GM19025 (cell line): Measurements from ENCODE around the gene PLEKHG5.

ENCODE experiments used
- ATAC-seq: cut with Tn5 transposase; IDR thresholded peaks from one replicate; pipeline ENCODE4 v1.9.1; 2021; ENCODE audit warnings: mild to moderate bottlenecking, low read depth, moderate library complexity; ENCODE audit not compliant: unreplicated experiment

The PLEKHG5 gene

DNA sequence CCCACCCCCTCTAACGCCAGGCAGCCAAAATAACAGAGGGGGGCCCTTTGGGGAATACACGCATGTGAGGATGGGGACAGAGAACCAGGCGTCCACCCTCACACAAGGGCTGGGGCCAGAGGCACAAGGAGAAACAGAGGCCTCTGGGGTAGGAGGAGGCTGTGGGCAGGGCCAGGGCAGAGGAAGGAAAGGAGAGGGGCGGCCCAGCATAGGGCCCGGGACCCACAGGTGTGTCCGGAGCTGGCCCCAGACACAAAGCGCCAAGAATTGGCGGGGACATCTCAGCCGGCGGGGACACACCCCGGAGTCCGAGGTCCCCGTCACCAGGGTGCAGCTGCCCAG lies 6.7 kb downstream of the PLEKHG5 start:
- no peak for ATAC-seq

DNA sequence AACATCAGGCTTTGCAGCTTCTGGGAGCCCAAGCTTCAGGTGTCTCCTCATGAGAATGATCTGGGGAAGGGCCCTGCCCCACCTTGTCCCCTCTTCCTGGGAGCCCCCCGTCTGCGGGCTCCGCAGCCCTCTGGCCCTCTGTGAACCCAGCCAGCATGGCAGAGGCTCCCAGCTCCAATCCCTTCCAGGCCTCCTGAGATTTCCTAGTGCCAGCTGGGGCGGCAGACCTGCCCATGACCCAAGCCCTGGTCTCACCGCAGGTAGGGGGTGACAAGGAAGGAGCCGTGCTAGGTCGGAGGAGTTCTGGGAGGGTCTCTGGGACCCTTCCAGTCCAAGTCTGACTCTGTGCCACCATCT lies 7.7 kb downstream of the PLEKHG5 start:
- no peak for ATAC-seq

DNA sequence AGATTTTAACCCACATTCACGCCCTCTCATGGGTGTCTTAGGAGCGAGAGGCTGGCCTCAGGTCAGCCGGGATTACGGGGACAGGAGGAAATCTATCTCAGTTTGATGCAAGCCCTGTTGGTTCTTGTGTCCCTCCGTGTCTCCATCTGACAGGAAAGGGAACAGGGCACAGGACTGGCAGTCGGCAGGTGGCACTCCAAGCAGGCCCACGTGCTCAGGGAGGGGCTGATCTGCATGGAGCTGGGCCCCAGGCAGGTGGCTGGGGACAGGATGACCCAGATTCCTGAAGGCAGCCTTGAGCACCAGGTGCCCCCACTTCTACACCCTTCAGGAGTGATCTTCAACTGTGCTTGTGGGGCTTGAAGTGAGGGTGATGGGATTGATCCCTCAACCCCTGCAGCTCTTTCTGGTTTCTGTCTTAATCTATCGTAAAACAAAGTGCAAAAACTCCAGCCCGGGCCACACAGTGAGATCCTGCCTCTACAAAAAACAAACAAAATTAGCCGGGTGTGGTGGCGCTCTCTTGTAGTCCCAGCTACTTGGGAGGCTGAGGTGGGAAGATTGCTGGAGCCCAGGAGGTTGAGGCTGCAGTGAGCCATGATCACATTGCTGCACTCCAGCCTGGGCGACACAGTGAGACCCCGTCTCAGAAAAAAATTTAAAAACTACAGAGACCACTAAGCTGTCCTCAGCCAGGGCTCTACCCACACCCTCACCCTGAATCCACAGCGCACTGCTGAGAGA lies 8.3 kb downstream of the PLEKHG5 start:
- ATAC-seq, result no peak

DNA sequence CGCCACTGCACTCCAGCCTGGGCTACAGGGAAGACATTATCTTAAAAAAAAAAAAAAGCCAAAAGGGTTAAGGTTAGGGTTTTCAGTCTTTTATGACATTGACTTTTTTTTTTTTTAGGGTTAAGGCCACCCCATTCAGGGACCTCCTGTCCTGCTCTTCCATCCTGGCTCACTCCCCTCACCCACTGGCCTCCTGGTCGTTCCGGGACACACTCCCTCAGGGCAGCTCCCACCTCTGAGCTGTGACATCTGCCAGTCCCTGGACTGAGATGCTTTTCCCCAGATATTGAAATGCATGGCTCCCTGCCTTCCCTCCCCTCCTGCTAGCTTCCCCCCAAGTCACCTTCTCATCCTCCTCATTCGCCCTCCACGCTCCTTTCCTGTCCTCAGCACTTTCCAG lies 9.6 kb downstream of the PLEKHG5 start:
- no peak for ATAC-seq

DNA sequence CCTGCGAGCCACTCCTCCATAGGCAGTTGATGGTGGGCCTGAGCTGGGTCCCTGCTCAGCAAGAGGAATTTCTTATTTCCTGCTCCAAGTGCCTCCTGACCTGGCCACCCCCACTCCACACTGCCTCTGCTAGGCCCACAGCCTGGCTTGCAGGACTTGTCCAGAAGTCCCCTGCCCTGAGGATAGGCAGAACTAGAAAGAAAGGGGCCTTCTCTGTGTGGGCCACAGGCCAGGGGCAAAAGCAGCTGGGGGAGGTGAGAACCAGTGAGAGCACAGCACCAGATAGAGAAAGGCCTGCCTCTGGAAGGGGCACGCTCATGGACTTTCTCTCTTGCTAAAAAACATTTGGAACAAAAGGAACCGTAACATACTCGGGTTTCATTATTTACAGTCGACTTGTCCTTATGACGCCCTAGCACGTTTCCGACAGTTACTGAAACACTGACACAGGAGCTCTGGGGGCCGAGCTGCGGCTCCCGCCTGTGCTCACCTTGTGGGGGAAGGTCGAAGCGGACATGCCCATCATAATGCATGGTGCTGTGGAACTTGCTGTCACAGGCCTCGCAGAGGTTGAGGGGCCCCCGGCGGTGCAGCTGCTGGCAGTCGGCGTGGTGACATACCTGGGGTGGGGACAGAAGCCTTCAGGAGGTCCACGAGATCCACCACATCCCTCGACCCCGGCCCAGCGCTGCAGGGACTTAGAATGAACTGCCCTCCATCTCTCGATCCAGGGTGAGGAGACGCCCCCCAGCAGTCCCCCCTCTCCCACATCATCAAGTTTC lies 14.2 kb downstream of the PLEKHG5 start:
- no peak for ATAC-seq

DNA sequence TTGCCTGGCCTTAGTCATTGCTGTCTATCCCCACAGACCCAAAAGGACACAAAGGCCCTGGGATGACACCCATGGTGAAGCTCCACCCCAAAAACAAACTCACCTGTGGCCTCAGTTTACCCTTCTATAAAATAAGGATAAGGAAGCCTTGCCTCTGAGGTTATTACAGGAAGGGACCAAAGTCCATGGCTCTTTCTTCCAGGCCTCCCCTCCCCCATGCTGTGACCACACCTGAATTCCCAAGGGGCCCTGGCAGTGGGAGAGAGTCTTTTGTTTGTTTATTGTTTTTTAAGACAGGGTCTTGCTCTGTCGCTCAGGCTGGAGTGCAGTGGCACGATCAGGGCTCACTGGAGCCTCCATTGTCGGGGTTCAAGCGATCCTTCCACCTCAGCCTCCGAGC lies 15.0 kb downstream of the PLEKHG5 start:
- no peak for ATAC-seq

DNA sequence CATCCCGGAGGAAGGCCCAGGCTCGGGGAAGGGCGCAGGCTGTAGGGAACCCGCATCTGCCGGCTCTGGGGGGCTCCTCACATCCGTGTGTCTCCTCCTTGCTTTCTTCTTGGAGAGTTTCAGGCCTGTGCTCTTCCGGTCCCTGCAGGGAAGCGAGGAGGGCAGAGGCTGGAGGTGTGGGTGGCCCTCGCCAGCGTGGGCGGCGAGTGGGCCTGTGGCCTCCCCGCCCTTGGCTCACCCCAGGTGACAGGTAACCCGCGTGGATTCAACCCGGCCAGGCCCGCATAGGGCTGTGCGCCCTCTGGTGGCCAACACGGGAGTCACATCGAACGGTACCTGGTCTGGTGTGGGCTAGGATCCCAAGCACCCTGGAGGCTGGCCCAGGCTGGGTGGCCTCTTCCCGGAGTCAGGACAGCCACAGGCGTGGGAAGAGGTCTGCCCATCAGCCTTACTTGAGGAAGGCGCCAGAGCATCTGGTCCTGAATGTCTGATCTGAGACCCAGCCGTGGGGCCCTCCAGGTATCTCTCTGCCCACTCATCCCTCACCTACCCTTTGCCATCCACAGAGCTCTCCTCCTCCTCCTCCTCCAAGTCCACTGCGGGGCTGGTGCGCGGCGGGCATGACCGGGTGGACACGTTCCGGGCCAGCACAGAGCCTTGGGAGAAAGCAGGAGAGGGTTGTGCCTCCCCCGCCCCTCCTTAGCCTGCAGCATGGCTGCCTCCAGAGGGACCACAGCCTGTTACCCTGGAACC lies 15.9 kb downstream of the PLEKHG5 start:
- no peak for ATAC-seq

DNA sequence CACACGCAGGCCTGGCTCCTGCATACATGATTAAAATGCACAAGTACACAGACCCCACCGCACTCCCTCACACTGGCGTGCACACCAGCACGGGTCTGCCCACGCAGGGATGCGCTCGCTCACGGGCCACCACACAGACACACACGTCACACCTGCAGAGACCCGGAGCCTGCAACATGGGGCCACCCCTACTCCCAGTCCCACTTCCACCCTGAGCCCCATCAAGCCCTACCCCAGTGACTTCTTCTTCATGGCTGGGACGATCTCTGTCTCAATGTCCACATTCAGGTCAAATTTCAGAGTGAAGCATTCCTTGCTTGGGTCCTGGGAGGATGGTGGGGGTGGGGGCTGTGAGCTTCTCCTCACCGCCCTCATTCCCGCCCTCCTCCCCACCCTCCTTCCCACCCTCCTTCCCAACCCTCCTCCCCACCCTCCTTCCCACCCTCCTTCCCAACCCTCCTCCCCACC lies 16.6 kb downstream of the PLEKHG5 start:
- no peak for ATAC-seq

DNA sequence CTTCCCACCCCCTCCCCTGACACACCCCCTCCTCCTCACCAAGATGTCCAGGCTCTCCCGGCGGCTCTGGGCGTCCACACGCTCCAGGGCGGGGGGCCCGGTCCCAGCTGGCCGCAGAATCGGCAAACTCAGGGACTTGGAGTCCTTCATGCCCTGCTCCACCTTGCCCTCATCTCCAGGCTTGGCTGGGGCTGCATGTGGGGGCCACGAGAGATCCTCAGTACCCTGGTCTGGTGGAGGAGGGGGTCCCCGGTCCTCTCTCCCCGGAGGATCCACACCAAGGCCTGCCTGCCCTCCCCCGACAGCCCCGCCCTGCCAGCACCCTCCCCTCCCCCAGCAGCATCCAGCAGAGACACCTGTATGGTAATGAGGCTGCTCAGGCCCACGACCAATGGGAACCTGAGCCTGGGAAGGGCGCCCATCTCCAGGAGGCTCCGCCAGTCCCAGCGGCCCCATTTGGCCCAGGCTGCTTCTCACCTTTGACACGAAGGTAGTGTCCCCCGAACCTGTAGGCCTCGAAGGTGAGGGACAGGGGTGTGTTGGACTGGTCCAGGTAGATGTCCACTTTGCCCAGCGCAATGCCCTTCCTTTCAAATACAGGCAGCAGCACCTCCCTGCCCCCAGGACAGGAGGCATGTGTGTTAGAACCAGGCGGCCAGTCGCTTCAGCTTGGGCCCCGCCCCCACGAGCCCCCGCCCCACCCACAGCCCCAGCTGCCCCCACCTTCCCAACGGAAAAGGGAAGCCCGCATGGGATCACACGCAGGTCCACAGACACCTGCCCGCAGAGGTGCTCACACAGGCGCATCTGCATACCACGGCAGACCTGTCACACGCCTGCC lies 17.3 kb downstream of the PLEKHG5 start:
- ATAC-seq, result no peak

DNA sequence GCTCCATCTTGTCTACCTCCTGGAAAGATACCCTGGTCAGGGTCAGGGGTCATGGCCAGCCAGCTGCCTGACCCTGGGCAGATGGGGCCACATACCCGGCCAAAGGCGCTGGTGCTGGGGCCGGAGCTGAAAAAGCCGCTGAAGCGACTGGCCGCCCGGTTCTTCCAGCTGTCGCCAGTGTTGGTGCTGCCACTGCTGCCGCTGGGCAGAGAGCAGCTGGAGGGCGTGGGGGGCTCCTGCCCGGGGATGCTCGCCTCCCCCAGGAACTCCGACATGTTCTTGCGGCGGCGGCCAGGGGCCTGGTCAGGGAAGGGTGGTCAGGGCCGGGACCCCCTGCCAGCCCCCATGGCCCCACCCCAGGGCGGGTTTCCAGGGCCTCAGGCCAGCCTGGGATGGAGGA lies 18.3 kb downstream of the PLEKHG5 start:
- ATAC-seq, result no peak

DNA sequence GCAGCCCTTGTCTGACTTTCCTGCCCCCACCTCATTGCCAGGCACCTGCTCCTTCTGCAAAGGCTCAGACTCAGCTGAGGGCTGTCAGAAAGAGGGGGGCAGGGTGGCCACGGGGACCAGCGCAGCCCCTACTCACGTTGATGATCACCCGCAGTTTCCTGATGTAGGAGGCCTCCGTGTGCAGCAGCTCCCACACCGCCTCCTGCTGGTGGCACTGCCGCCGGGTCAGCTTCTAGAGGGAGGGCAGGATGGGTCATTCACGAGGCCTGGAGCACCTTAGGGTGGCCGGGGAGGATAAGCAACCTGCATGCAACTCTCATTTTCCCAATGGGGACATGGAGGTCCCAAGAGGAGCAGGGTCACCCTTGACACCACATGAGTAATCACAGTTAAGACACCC lies 19.1 kb downstream of the PLEKHG5 start:
- ATAC-seq, result no peak

DNA sequence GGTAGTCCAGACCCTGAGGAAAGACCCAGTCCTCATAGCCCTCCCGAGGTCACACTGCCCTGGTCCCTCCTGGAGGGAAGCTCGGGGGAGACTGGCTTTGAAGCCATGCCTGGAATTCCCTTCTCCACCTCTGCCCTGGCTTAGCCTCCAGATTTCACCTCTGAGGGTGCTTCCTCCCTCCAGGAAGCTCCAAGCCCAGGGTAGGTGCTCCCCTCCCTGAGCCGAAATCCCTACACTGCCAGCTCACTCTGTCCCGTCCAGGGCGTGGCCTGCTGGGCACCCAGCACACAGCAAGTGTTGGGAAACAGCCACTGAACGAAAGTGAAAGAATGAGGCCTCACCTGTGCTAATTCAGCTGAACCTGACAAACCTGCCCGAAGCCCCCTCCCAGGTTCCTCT lies 19.5 kb downstream of the PLEKHG5 start:
- ATAC-seq, result no peak

DNA sequence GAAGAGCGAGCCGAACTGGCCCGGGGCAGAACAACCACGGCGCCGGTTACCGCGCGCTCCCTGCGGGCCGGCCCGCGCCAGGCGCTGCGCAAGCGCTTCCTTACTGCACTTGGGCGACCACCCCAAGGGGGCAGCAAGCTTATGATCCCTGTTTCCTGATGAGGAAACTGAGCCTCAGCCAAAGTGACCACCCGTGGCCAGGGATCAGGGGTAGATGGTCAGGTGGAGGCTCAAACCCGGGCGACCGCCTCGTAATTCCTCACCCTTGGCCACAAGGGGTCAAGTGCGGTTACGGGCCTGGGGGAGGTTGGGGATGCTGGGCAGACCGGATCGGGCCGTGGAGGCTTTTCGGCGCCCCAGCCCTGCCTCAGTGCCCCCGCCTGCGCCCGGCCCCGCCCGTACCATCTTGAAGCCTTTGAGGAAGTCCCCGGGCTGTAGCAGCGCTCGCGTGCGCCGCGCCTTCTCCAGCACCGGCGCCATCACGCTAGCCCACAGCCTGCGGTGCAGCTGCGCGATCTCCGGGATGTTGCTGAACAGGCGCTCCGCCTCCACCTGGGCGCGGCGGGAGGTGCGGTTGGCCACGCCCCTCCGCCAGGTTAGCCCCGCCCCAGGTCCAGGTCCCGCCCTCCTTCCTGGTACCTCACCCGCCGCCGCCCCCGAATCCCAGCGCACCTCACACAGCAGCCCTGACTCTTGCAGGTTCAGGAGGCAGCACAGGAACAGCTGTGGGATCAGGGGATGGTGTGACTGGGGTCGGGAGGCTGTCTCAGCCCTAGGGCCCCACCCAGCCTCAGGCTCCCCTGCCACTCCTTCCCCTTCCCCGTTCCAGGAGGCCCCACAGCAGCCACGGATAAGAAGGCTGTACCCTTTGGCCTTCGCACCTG lies 20.1 kb downstream of the PLEKHG5 start:
- ATAC-seq, result no peak

DNA sequence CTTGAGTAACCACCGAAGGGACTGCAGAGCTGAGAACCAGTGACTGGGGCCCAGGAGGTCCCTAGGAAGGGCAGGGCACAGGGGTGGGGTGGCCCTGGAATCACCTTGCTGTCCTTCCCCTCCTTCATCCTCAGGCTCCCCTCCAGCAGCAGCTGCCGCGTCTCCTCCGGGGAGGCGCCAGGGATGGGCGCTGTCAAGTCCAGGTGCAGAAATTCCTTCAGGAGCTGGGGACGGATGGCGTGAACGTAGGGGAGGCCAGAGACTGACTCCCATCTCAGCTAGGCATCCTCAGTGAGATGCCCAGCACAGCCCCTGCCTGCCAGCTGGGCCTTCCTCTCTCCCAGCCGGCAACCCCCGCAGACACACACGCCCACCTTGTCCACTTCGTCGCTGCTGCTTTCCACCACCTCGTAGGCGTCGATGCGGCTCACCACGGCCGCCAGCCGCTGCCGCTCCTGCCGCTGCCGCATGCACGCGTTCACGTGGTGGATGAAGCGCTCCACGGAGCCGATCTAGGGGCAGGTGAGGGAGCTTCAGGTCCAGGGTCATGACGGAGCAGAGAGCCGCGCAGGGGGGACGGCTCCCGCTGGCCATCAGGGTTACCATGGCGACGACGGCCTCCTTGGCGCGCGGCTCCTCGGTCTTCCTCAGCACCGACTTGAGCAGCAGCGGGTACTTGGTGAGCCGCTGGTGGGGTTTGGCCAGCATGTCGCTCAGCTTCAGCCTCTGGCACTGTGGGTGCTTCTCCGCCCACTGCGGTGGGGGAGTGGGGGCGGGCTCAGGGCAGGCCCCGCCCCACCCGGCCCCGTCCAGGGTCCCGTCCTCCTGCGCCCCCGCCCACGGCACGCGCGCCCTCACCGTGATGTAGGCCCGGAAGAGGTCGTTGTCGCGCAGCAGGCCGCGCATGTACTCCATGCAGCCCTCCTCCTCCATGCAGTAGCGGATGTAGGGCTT lies 21.1 kb downstream of the PLEKHG5 start:
- no peak for ATAC-seq

DNA sequence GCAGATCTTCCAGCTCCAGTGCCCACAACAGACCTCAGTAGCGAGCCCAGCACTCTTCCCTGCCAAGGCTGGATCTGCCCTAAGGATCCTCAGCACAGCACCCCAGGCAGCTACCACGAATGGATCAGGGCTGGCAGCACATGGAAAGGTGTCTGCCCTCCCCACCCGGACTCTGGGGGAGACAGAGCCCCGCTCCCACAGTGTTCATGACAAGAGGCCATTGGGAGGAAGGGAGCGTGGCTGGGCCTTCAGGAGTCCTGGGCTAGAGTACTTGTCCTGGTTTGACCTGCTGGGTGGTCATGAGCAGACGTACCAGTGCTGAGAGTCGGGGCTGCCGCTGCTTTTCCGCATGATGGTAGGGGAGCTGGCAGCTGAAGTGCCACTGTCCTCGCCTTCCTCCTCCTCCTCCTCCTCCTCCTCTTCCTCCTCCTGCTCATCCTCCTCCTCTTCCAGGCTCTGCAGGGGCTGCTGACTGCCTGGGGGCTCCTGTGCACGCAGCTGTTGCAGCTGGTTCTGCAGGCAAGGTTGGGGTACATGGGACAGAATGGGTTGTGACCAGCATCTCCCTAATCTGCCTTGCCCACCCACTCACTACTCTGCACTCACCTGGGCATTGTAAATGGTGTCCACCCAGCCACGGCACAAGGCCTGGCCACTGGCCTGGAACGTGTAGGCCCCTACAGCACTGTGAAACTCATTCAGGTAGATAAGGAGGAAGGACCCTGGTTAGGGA lies 22.6 kb downstream of the PLEKHG5 start:
- ATAC-seq, result no peak

DNA sequence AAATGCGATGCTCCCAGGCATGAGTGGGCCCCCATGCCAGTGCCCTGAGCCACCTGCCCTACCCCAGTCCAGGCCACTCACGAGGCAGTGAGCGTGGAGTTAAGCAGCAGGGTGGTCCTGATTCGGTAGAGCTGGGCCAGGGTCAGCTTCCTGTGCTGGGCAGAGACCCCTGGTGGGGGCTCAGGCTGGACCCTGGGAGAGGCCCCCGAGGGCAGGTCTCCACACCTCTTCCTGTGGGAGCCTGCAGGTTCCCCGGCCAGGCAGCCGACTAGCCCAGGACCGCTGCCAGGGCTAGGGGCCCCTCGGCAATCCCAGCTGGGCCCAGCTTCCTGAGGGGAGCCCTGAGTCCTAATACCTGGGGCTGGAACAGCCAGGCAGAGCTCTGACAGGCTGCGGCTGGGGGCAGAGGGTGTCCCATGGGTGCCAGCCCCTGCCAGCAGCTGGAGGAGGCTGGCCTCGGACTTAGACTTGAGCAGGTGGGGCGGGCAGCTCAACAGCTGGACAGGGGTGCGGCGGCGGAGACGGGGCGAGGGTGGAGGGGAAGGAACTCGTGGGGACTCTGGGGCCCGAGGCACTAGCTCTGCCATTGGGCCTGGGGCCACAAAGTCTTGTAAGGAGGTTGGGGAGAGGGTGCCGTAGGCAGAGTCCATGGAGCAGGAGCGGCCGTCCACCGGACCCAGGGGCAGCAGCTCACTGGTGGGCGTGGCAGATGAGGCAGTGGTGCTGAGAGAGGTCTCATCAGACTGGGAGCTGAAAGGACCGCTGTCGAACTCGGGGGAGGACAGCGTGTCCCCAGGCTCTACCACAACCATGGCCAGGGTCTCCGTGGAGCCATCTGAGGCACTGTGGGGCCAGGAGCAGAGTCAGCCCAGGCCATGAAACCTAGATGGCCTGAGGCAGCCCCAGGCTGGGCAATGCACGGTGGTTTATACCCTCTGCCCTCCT lies 23.5 kb downstream of the PLEKHG5 start:
- no peak for ATAC-seq

DNA sequence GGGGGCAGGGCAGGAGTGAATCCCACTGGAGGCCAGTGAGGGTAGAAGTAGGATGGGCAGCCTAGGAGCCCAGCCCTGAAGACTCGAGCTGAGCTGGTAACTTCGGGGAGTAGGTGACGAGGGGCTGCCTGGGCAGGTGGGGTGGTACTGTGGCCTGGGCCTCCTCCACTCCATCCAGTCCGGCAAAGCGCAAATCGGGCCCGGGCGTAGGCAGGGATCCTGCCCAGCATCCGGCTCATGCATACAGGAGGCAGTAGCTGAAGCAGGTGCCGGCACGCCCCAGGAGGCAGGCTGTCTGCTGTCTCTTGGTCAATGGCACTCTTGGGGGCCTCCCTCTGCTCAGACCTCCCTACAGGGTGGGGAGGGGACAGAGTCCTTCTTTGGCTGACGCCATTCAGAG lies 24.2 kb downstream of the PLEKHG5 start:
- no peak for ATAC-seq
